B cell (primary cell): ENCODE results near the gene IFT122. TPM values are rescaled to one million over a fixed set of nuclear protein-coding genes. Genes with fewer than 3 reads are reported as not detected.

Experiments used
- ATAC-seq: fragments of 200-7000 bp; cut with Tn5 transposase; one replicate; pipeline ENCODE4 v1.10.0; 2021; ENCODE audit warnings: low read depth, mild to moderate bottlenecking, moderate number of reproducible peaks, moderate library complexity
- CTCF ChIA-PET: fragments of 350-600 bp; sonication (Branson Sonifier 250); formaldehyde crosslinking; loops from one replicate; lab custom pipeline; 2021; ENCODE audit warnings: antibody characterized with exemption, inconsistent platforms; lab: Charles Lee
- POLR2A ChIA-PET: fragments of 350-600 bp; sonication (Branson Sonifier 250); formaldehyde crosslinking; loops from one replicate; lab custom pipeline; 2021; ENCODE audit warnings: antibody characterized with exemption; lab: Charles Lee
- DNase-seq: peaks from one replicate; pipeline ENCODE4 v3.0.0; 2013
- H2AFZ ChIP-seq: 2 replicates; pipeline ENCODE4 v1.6.1; 2012; ENCODE audit warnings: mild to moderate bottlenecking, low read depth, low read length; ENCODE audit not compliant: insufficient read depth, poor library complexity, severe bottlenecking
- H3K27ac ChIP-seq, 2 donors: 1 replicate in 1 of 2; 2 replicates in 1 of 2; pipeline ENCODE4 v1.5.1; 2012 to 2013; ENCODE audit warnings: low read length in 2 of 2, mild to moderate bottlenecking in 2 of 2, moderate library complexity in 1 of 2
- H3K27me3 ChIP-seq, 4 experiments: fragments of 200-600 bp in 1 of 4; sonication (generic) in 1 of 4; replicated peaks in 1 of 4; 1 replicate in 2 of 4; 2 replicates in 2 of 4; pipeline versions ENCODE4 v1.6.1 to v1.7.0; 2013 to 2016; ENCODE audit warnings: low read length in 3 of 4, mild to moderate bottlenecking in 2 of 4, mixed read lengths in 1 of 4, moderate library complexity in 1 of 4; ENCODE audit not compliant: insufficient read depth in 4 of 4, control insufficient read depth in 3 of 4; ENCODE audit errors: control extremely low read depth in 1 of 4
- H3K36me3 ChIP-seq, 2 experiments: replicated peaks in 1 of 2; 1 replicate in 1 of 2; 2 replicates in 1 of 2; pipeline versions ENCODE4 v1.6.1 to v1.7.1; 2013; ENCODE audit warnings: low read length in 1 of 2; ENCODE audit not compliant: insufficient read depth in 2 of 2, control insufficient read depth in 1 of 2; ENCODE audit errors: control extremely low read depth in 1 of 2, extremely low read depth in 1 of 2
- H3K4me1 ChIP-seq, 2 donors: fragments of 200-600 bp in 1 of 2; sonication (generic) in 1 of 2; 1 replicate in 1 of 2; 2 replicates in 1 of 2; pipeline versions ENCODE4 v1.5.1 to v1.6.1; 2013 to 2017; ENCODE audit warnings: low read length in 2 of 2; ENCODE audit not compliant: control insufficient read depth in 2 of 2, insufficient read depth in 2 of 2
- H3K4me2 ChIP-seq: replicated peaks from 2 replicates; pipeline ENCODE3; 2012; ENCODE audit warnings: mild to moderate bottlenecking, low read depth, low read length; ENCODE audit not compliant: poor library complexity, severe bottlenecking
- H3K4me3 ChIP-seq, 5 experiments: fragments of 200-600 bp in 1 of 5; sonication (generic) in 1 of 5; 1 replicate in 3 of 5; 2 replicates in 2 of 5; pipeline versions ENCODE4 v1.5.1 to v1.7.0; 2011 to 2016; ENCODE audit warnings: low read length in 4 of 5, mild to moderate bottlenecking in 4 of 5, low read depth in 2 of 5, control low read depth in 1 of 5, moderate library complexity in 1 of 5; ENCODE audit not compliant: insufficient read depth in 1 of 5; ENCODE audit errors: control extremely low read depth in 1 of 5, extremely low read depth in 1 of 5
- H3K79me2 ChIP-seq: fragments of 200-600 bp; sonication (generic); one replicate; pipeline ENCODE4 v1.6.0; 2016; ENCODE audit warnings: low read length; ENCODE audit not compliant: control insufficient read depth, insufficient read depth
- H3K9ac ChIP-seq: fragments of 200-600 bp; sonication (generic); 2 replicates; pipeline ENCODE4 v1.6.1; 2017; ENCODE audit warnings: mild to moderate bottlenecking, low read length, moderate library complexity
- H3K9me3 ChIP-seq, 3 donors: one replicate each; pipeline versions ENCODE4 v1.6.1 to v1.7.1; 2013; ENCODE audit warnings: low read length in 2 of 3; ENCODE audit not compliant: control insufficient read depth in 2 of 3, insufficient read depth in 1 of 3; ENCODE audit errors: control extremely low read depth in 1 of 3
- H4K20me1 ChIP-seq: 2 replicates; pipeline ENCODE4 v1.6.0; 2012; ENCODE audit warnings: mild to moderate bottlenecking, low read length; ENCODE audit not compliant: insufficient read depth, control insufficient read depth, poor library complexity, severe bottlenecking
- H3K27ac Mint-ChIP-seq: one replicate; pipeline ENCODE4 v1.8.0; 2021; ENCODE audit warnings: mixed read lengths
- H3K27me3 Mint-ChIP-seq: one replicate; pipeline ENCODE4 v1.8.0; 2021; ENCODE audit warnings: mixed read lengths
- H3K4me1 Mint-ChIP-seq: one replicate; pipeline ENCODE4 v1.8.0; 2021; ENCODE audit warnings: mixed read lengths
- H3K4me3 Mint-ChIP-seq: one replicate; pipeline ENCODE4 v1.8.0; 2021; ENCODE audit warnings: mixed read lengths
- H3K9me3 Mint-ChIP-seq: one replicate; pipeline ENCODE4 v1.8.0; 2022; ENCODE audit warnings: mixed read lengths; ENCODE audit not compliant: insufficient read depth
- EZH2 ChIP-seq: IDR thresholded peaks from 2 replicates; pipeline ENCODE4 v1.6.1; 2012; ENCODE audit warnings: borderline replicate concordance, low read depth, mild to moderate bottlenecking, moderate library complexity, low read length; ENCODE audit not compliant: insufficient read depth, poor library complexity, severe bottlenecking
- WGBS: methylation state at CpG from one replicate; pipeline ENCODE4 v1.1.5; 2013; ENCODE audit warnings: missing lambda C conversion rate; ENCODE audit not compliant: insufficient coverage; 5-methylcytosine and 5-hydroxymethylcytosine counted together
- intact Hi-C: fragments of 100-400 bp; cut with micrococcal nuclease; formaldehyde crosslinking; loops from one replicate; pipeline ENCODE4 v1.10.0; 2022
- polyA plus RNA-seq: library from polyadenylated mRNA; depleted of rRNA; stranded (reverse); fragments of >200 nt; gene quantifications from 2 replicates; pipeline ENCODE4 v1.2.3, GENCODE V29; 2012
- total RNA-seq, 2 donors: library from RNA; stranded (reverse); fragments of 120-200 nt in 1 of 2; gene quantifications; 1 replicate in 1 of 2; 2 replicates in 1 of 2; pipeline versions ENCODE4 v1.2.3 to v1.2.4, GENCODE V29; 2013 to 2022
- TF ChIP-seq, protein P1 (sequence below): fragments of 200-600 bp; IDR thresholded peaks from one replicate; pipeline ENCODE4 v1.8.0; 2022; ENCODE audit warnings: antibody characterized with exemption, mild to moderate bottlenecking

The IFT122 gene
- total and polyA plus RNA-seq, 2 donors (not counting 1 experiment from before 2014, with no cell fraction given): 14.0 to 34.3 TPM

DNA sequence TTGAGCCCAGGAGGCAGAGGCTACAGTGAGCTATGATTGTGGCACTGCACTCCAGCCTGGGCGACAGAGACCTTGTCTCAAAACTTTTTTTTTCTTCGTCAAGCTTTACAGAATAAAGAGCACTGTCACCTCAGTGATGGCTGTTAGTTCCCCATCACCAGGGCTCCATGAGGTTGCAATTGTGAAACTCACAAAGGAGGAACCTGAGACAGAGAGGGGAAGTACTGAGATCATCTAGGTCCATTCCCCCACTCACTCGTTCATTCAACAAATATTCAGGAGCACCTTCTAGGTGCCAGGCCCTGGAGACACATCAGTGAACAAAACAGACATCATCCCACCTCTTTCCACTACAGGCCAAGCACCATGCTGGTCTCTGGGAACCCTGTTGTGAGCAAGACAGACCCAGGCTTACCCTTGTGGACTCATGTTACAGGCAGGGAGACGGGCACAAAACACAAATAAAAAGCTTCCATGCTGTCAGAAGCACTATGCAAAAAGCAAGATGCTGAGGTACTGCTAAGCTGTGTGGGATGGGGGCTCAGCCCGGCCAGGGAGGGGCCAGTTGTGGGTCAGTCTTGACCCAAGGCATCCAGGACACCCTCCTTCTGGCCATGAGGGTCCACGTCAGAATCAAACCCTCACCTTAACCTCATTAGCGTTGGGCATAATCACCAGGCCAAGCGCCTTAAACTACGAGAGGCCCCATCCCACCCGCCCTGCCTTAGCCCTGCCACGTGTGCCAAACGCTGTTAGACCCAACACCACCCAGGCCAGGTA, 86.3 kb downstream of the IFT122 start:
- Histone ChIP-seq H3K4me1 (peaks cover 10 to 21% of the 10 kb centered on the region in 2 donors), H3K9me3 (no peaks in the 10 kb centered on the region), H3K9ac (no peak overlapping the region), H3K4me3 (no peak overlapping the region), H3K27ac (peak overlapping the region; percentile 23 to 44), H2AFZ (no peak overlapping the region), H3K36me3 (no peaks in the 10 kb centered on the region), H3K4me2 (peak overlapping the region; percentile 45), H4K20me1 (no peaks in the 10 kb centered on the region), H3K27me3 (peaks cover 0 to 2% (median 0%) of the 10 kb centered on the region in 4 experiments), H3K79me2 (no peaks in the 10 kb centered on the region)
- ChIA-PET CTCF (interaction anchor here (1.1 to 2.8 kb wide), 6 partner anchors 13 to 51 kb away, joined by 4 to 19 read pairs (median 4); no protein-coding TSS in a partner anchor), POLR2A (interaction anchor here (0.6 to 2.1 kb wide), 4 partner anchors 11 to 796 kb away, joined by 3 to 13 read pairs (median 5); no protein-coding TSS in a partner anchor)
- peak; percentile 100 for ATAC-seq
- H3K27ac Mint-ChIP-seq: peak overlapping the region; percentile 91
- intact Hi-C loops: loop anchor here (1.0 kb wide), 1 partner anchor 50 kb away; no protein-coding TSS in a partner anchor
- H3K27me3 Mint-ChIP-seq: no peaks in the 10 kb centered on the region
- no peak for TF ChIP-seq EZH2
- TF ChIP-seq, protein P1, sequence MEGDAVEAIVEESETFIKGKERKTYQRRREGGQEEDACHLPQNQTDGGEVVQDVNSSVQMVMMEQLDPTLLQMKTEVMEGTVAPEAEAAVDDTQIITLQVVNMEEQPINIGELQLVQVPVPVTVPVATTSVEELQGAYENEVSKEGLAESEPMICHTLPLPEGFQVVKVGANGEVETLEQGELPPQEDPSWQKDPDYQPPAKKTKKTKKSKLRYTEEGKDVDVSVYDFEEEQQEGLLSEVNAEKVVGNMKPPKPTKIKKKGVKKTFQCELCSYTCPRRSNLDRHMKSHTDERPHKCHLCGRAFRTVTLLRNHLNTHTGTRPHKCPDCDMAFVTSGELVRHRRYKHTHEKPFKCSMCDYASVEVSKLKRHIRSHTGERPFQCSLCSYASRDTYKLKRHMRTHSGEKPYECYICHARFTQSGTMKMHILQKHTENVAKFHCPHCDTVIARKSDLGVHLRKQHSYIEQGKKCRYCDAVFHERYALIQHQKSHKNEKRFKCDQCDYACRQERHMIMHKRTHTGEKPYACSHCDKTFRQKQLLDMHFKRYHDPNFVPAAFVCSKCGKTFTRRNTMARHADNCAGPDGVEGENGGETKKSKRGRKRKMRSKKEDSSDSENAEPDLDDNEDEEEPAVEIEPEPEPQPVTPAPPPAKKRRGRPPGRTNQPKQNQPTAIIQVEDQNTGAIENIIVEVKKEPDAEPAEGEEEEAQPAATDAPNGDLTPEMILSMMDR: no peak
- WGBS: 78% methylated on average over 8 of the region's 12 CpGs
- H3K4me1 Mint-ChIP-seq: peaks cover 21% of the 10 kb centered on the region
- DNase-seq: peak; percentile 86
- peak overlapping the region; percentile 5 for H3K4me3 Mint-ChIP-seq
- no peaks in the 10 kb centered on the region for H3K9me3 Mint-ChIP-seq

DNA sequence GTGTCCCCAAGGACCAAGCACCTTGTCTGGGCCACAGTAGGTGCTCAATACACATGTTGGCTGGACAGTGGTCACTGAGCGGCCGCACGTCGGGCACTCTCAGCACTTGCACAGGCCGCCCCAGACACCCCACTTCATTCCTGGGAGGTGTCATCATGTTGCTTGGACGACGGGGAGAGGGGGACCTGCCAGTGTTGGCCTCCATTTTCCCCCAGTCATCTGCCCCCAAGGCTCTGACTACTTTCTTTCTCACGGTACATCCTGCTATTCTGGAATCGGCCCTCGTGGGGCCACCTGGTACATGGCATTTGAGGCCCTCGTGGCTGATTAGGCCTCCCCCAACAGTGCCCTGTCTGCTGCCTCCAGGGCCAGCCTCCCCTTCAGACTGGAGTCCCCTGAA, 87.2 kb downstream of the IFT122 start:
- H3K27me3 ChIP-seq: peaks cover 0 to 2% (median 0%) of the 10 kb centered on the region in 4 experiments
- Mint-ChIP-seq H3K9me3 (no peaks in the 10 kb centered on the region), H3K27me3 (no peaks in the 10 kb centered on the region), H3K4me3 (no peak overlapping the region), H3K27ac (peak overlapping the region; percentile 15), H3K4me1 (peaks cover 21% of the 10 kb centered on the region)
- TF ChIP-seq, protein P1: no peak
- no peak for TF ChIP-seq EZH2
- H3K4me2 ChIP-seq: no peak overlapping the region
- intact Hi-C loops: no loop called here
- no peaks in the 10 kb centered on the region for H3K79me2 ChIP-seq
- 92% methylated on average over 11 of the region's 11 CpGs for WGBS
- POLR2A ChIA-PET: interaction anchor here (1.8 kb wide), 1 partner anchor 10 kb away, joined by 7 read pairs; no protein-coding TSS in a partner anchor
- H3K4me1 ChIP-seq: peaks cover 10 to 21% of the 10 kb centered on the region in 2 donors
- no peaks in the 10 kb centered on the region for H3K36me3 ChIP-seq
- CTCF ChIA-PET: interaction anchor here (1.1 to 2.8 kb wide), 3 partner anchors 12 to 50 kb away, joined by 4 to 19 read pairs (median 7); no protein-coding TSS in a partner anchor
- ATAC-seq (no peak), DNase-seq (no peak)
- no peak overlapping the region for H2AFZ ChIP-seq
- H3K4me3 ChIP-seq: no peak overlapping the region
- no peak overlapping the region for H3K27ac ChIP-seq
- no peaks in the 10 kb centered on the region for H3K9me3 ChIP-seq
- no peak overlapping the region for H3K9ac ChIP-seq
- no peaks in the 10 kb centered on the region for H4K20me1 ChIP-seq
